ENCODE data around the gene CMA1. TPM values are rescaled to one million over a fixed set of nuclear protein-coding genes. Genes with fewer than 3 reads are reported as not detected.

The CMA1 gene
- total RNA-seq, 1 experiment from 2014 or later: not detected

- H4K91ac ChIP-seq (ENCODE audit: insufficient read length, low read depth, low read length): no peak overlapping the region
- WGBS (ENCODE audit: extremely low coverage, insufficient read length, low lambda C conversion rate): no CpG with 5 or more reads among the region's 4 CpGs
- no peaks in the 10 kb centered on the region for H3K27me3 ChIP-seq (ENCODE audit: insufficient read depth, low read length)
- H3K9ac ChIP-seq (ENCODE audit: extremely low read depth, insufficient read length, low read length): no peak overlapping the region
- no peaks in the 10 kb centered on the region for H3K9me3 Mint-ChIP-seq
- H3K4me1 ChIP-seq (ENCODE audit: insufficient read depth, low read length): no peaks in the 10 kb centered on the region
- no peak overlapping the region for H3K56ac ChIP-seq (ENCODE audit: insufficient read length, low read depth, low read length)
- no peak overlapping the region for H2BK12ac ChIP-seq (ENCODE audit: insufficient read length, low read depth, low read length)
- H3K18ac ChIP-seq (ENCODE audit: insufficient read length, low read depth, low read length): no peak overlapping the region
- no peak overlapping the region for H2BK5ac ChIP-seq (ENCODE audit: insufficient read length, low read length)
- TF ChIP-seq CTCF (conservative IDR thresholded peaks at IDR 0.05): no peak
- H2BK20ac ChIP-seq (ENCODE audit: low read depth, low read length, poor library complexity, severe bottlenecking): no peak overlapping the region
- H2AFZ ChIP-seq (ENCODE audit: low read length): no peak overlapping the region
- peaks cover 3% of the 10 kb centered on the region for H3K27me3 Mint-ChIP-seq (ENCODE audit: low read depth)
- H3K27ac ChIP-seq (ENCODE audit: insufficient read length, low read depth, low read length): no peak overlapping the region
- H3K79me2 ChIP-seq (ENCODE audit: insufficient read depth, low read length): no peaks in the 10 kb centered on the region
- no peak overlapping the region for H2BK120ac ChIP-seq (ENCODE audit: low read depth, low read length, poor library complexity, severe bottlenecking)
- H2BK15ac ChIP-seq (ENCODE audit: low read depth, low read length): no peak overlapping the region
- DNase-seq: no peak
- no peak overlapping the region for H3K4ac ChIP-seq (ENCODE audit: low read depth, low read length)
- no peaks in the 10 kb centered on the region for H3K9me3 ChIP-seq (ENCODE audit: control insufficient read depth, low read depth, low read length)
- H3K27ac Mint-ChIP-seq: no peak overlapping the region
- H2AK5ac ChIP-seq (ENCODE audit: insufficient read length, low read length): no peak overlapping the region
- H3K36me3 Mint-ChIP-seq (ENCODE audit: insufficient read depth in 1 of 3, low read depth in 3 of 3): no peaks in the 10 kb centered on the region; a peak in 1 of 7 replicates
- no peak overlapping the region for H4K5ac ChIP-seq (ENCODE audit: insufficient read length, low read depth, low read length)
- H3K23me2 ChIP-seq (ENCODE audit: insufficient read length, low read depth, low read length, poor library complexity, severe bottlenecking): no peaks in the 10 kb centered on the region
- no peak overlapping the region for H3K14ac ChIP-seq (ENCODE audit: insufficient read depth, low read length)
- H4K20me1 ChIP-seq (ENCODE audit: control insufficient read depth, insufficient read depth, insufficient read length): no peaks in the 10 kb centered on the region
- H3K4me3 Mint-ChIP-seq: no peak overlapping the region
- H4K8ac ChIP-seq (replicated peaks; ENCODE audit: insufficient read length, low read depth, low read length): no peak overlapping the region
- no peak overlapping the region for H3K23ac ChIP-seq (ENCODE audit: insufficient read length, low read depth, low read length)
- no peaks in the 10 kb centered on the region for H3K79me1 ChIP-seq (ENCODE audit: insufficient read depth, low read depth, low read length, poor library complexity, severe bottlenecking)
- H3T11ph ChIP-seq (ENCODE audit: low read length): no peak overlapping the region
- no peaks in the 10 kb centered on the region for H3K4me1 Mint-ChIP-seq
- no peak overlapping the region for H3K4me2 ChIP-seq (ENCODE audit: insufficient read depth, insufficient read length, low read length)
Measured at GRCh38 chr14:24463884-24464785, 43.9 kb downstream of the CMA1 start.

Data from H9 (cell line).